Peyer's patch (tissue), 4 donors: Measurements from ENCODE around the gene STARD9. TPM values are rescaled to one million over a fixed set of nuclear protein-coding genes. Genes with fewer than 3 reads are reported as not detected.

Experiments
- DNase-seq, 3 donors: peaks; one replicate each; pipeline ENCODE4 v3.0.0-alpha.2; 2017 to 2019
- H3K27ac ChIP-seq, 4 donors: fragments of 200-600 bp; sonication (generic); one replicate each; pipeline ENCODE4 v1.5.1; 2016 to 2019
- H3K27me3 ChIP-seq, 2 donors: fragments of 200-600 bp; sonication (generic); one replicate each; pipeline ENCODE4 v1.5.1; 2019
- H3K36me3 ChIP-seq, 3 donors: fragments of 200-600 bp; sonication (generic); one replicate each; pipeline ENCODE4 v1.5.1; 2016 to 2019
- H3K4me1 ChIP-seq, 4 donors: fragments of 200-600 bp; sonication (generic); one replicate each; pipeline ENCODE4 v1.5.1; 2016 to 2019
- H3K4me3 ChIP-seq, 4 donors: fragments of 200-600 bp; sonication (generic); 1 replicate in 3 of 4; 2 replicates in 1 of 4; pipeline ENCODE4 v1.5.1; 2016 to 2019; ENCODE audit warnings: mild to moderate bottlenecking in 1 of 4
- H3K9me3 ChIP-seq, 4 donors: fragments of 200-600 bp; sonication (generic); one replicate each; pipeline ENCODE4 v1.5.1; 2016 to 2019; ENCODE audit warnings: mild to moderate bottlenecking in 1 of 4
- CTCF ChIP-seq, 6 experiments: fragments of 450-650 bp in 4 of 6; fragments of 200-600 bp in 2 of 6; sonication (generic) in 1 of 6; IDR thresholded peaks; one replicate each; pipeline ENCODE4 v1.5.1; 2017 to 2019; ENCODE audit warnings: antibody characterized with exemption in 6 of 6, mild to moderate bottlenecking in 3 of 6, moderate library complexity in 1 of 6
- POLR2A ChIP-seq, 2 donors: fragments of 450-650 bp; IDR thresholded peaks; one replicate each; pipeline ENCODE4 v1.5.1; 2017; ENCODE audit warnings: antibody characterized with exemption in 2 of 2, mild to moderate bottlenecking in 2 of 2, moderate library complexity in 2 of 2
- total RNA-seq, 4 donors: library from RNA; depleted of rRNA; stranded (reverse); fragments of >200 nt; gene quantifications; one replicate each; pipeline ENCODE4 v1.1.0, GENCODE V29; 2016

STARD9 gene
- total RNA-seq, 4 donors from 2014 or later: 4.2 to 153 (median 20.4) TPM

- H3K27ac ChIP-seq: no peak overlapping the region
- no peaks in the 10 kb centered on the region for H3K27me3 ChIP-seq
- no peaks in the 10 kb centered on the region for H3K4me1 ChIP-seq
- no peak for DNase-seq
- no peak overlapping the region for H3K4me3 ChIP-seq
- TF ChIP-seq POLR2A (IDR thresholded peaks at IDR 0.05) (no peak), CTCF (IDR thresholded peaks at IDR 0.05) (no peak)
- H3K36me3 ChIP-seq: peaks cover 0 to 23% (median 0%) of the 10 kb centered on the region in 3 donors
- H3K9me3 ChIP-seq: no peaks in the 10 kb centered on the region
These were observed 117.6 kb downstream of the STARD9 start for GRCh38 chr15:42692997-42693396.

- peaks cover 0 to 23% (median 0%) of the 10 kb centered on the region in 3 donors for H3K36me3 ChIP-seq
- TF ChIP-seq CTCF (IDR thresholded peaks at IDR 0.05) (no peak), POLR2A (IDR thresholded peaks at IDR 0.05) (no peak)
- no peak overlapping the region for H3K27ac ChIP-seq
- H3K4me1 ChIP-seq: no peaks in the 10 kb centered on the region
- H3K4me3 ChIP-seq: no peak overlapping the region
- no peaks in the 10 kb centered on the region for H3K27me3 ChIP-seq
- no peaks in the 10 kb centered on the region for H3K9me3 ChIP-seq
- no peak for DNase-seq
These were observed 118.1 kb downstream of the STARD9 start for GRCh38 chr15:42693496-42693895.

GRCh38 chr15:42693942-42694341, 118.5 kb downstream of the STARD9 start:
- Histone ChIP-seq H3K4me3 (no peak overlapping the region), H3K27me3 (no peaks in the 10 kb centered on the region), H3K9me3 (no peaks in the 10 kb centered on the region), H3K4me1 (no peaks in the 10 kb centered on the region), H3K27ac (no peak overlapping the region), H3K36me3 (peaks cover 0 to 23% (median 0%) of the 10 kb centered on the region in 3 donors)
- no peak for DNase-seq
- TF ChIP-seq CTCF (IDR thresholded peaks at IDR 0.05) (no peak), POLR2A (IDR thresholded peaks at IDR 0.05) (no peak)

- Histone ChIP-seq H3K27ac (no peak overlapping the region), H3K4me1 (no peaks in the 10 kb centered on the region), H3K27me3 (no peaks in the 10 kb centered on the region), H3K9me3 (no peaks in the 10 kb centered on the region), H3K4me3 (no peak overlapping the region), H3K36me3 (peaks cover 0 to 23% (median 0%) of the 10 kb centered on the region in 3 donors)
- no peak for TF ChIP-seq CTCF (IDR thresholded peaks at IDR 0.05)
- no peak for TF ChIP-seq POLR2A (IDR thresholded peaks at IDR 0.05)
- no peak for DNase-seq
These were observed 119.0 kb downstream of the STARD9 start for GRCh38 chr15:42694398-42694797.

- no peak for DNase-seq
- TF ChIP-seq POLR2A (IDR thresholded peaks at IDR 0.05) (no peak), CTCF (IDR thresholded peaks at IDR 0.05) (no peak)
- H3K36me3 ChIP-seq: peaks cover 0 to 23% (median 0%) of the 10 kb centered on the region in 3 donors
These were observed 120.2 kb downstream of the STARD9 start for GRCh38 chr15:42695527-42696071.

GRCh38 chr15:42696626-42697025, 121.2 kb downstream of the STARD9 start:
- H3K4me1 ChIP-seq: no peaks in the 10 kb centered on the region
- H3K36me3 ChIP-seq: peaks cover 0 to 23% (median 0%) of the 10 kb centered on the region in 3 donors
- H3K27me3 ChIP-seq: no peaks in the 10 kb centered on the region
- no peak overlapping the region for H3K4me3 ChIP-seq
- H3K9me3 ChIP-seq: no peaks in the 10 kb centered on the region
- no peak overlapping the region for H3K27ac ChIP-seq
- DNase-seq: no peak
- TF ChIP-seq CTCF (IDR thresholded peaks at IDR 0.05) (no peak), POLR2A (IDR thresholded peaks at IDR 0.05) (no peak)

More at GRCh38 chr15:42695527-42696071, 120.2 kb downstream of the STARD9 start:
- no peaks in the 10 kb centered on the region for H3K27me3 ChIP-seq
- no peak overlapping the region for H3K4me3 ChIP-seq
- H3K4me1 ChIP-seq: no peaks in the 10 kb centered on the region
- no peak overlapping the region for H3K27ac ChIP-seq
- H3K9me3 ChIP-seq: no peaks in the 10 kb centered on the region
